K562 (cell line): ENCODE results near the gene WSCD1. TPM values are rescaled to one million over a fixed set of nuclear protein-coding genes. Genes with fewer than 3 reads are reported as not detected.

ENCODE experiments used
- ATAC-seq: fragments of 200-7000 bp; cut with Tn5 transposase; 3 replicates; pipeline ENCODE4 v1.9.1; 2020; ENCODE audit warnings: moderate library complexity
- BruUV-seq: library from RNA; stranded (reverse); fragments of 400-500 nt; replicated peaks from 2 replicates; lab custom pipeline; 2021; lab: Mats Ljungman, UMichigan
- CTCF ChIA-PET: fragments of 300-600 bp; formaldehyde crosslinking; extraction: SDS; loops from one replicate; lab custom pipeline; 2021; ENCODE audit warnings: low intra/inter-chr PET ratio; lab: Yijun Ruan, JAX
- POLR2A ChIA-PET: fragments of 300-600, 350-650 bp; sonication (Branson Sonifier 250); formaldehyde crosslinking; extraction: SDS; loops from one replicate; lab custom pipeline; 2021; ENCODE audit warnings: antibody characterized with exemption, inconsistent platforms; lab: Yijun Ruan, JAX
- DNase-seq, 4 experiments: peaks; one replicate each; pipeline versions ENCODE4 v3.0.0 to v3.0.0-alpha.2; 2011 to 2018; ENCODE audit warnings: low spot score in 3 of 4, mixed read lengths in 3 of 4; ENCODE audit errors: extremely low read depth in 1 of 4
- FAIRE-seq: peaks from 2 replicates; lab custom pipeline; 2011; peaks lifted over from hg19 to GRCh38; lab: Jason Lieb, UNC
- H2AFZ ChIP-seq: 2 replicates; pipeline ENCODE4 v1.6.0; 2011; ENCODE audit warnings: low read depth, low read length, control low read depth, inconsistent platforms
- H3K27ac ChIP-seq: fragments of 200-600 bp; 3 replicates; pipeline ENCODE4 v1.8.0; 2011; ENCODE audit warnings: low read depth, mild to moderate bottlenecking, control low read depth, inconsistent platforms, low read length, moderate library complexity, mixed read lengths; ENCODE audit errors: extremely low read depth
- H3K27me3 ChIP-seq, 2 experiments: fragments of 300-600 bp in 1 of 2; 2 replicates in 1 of 2; 3 replicates in 1 of 2; pipeline versions ENCODE4 v1.6.0 to v1.8.0; 2011; ENCODE audit warnings: inconsistent platforms in 2 of 2, low read length in 2 of 2, mild to moderate bottlenecking in 1 of 2, mixed read lengths in 1 of 2, moderate library complexity in 1 of 2; ENCODE audit not compliant: control insufficient read depth in 2 of 2, insufficient read depth in 2 of 2
- H3K36me3 ChIP-seq: fragments of 300-600 bp; 3 replicates; pipeline ENCODE4 v1.8.0; 2011; ENCODE audit warnings: mild to moderate bottlenecking, low read length, inconsistent platforms; ENCODE audit not compliant: control insufficient read depth, insufficient read depth
- H3K4me1 ChIP-seq, 2 experiments: fragments of 200-600 bp in 1 of 2; replicated peaks in 1 of 2; 2 replicates in 1 of 2; 3 replicates in 1 of 2; pipeline versions ENCODE4 v1.5.1 to v1.8.0; 2011; ENCODE audit warnings: inconsistent platforms in 2 of 2, low read length in 2 of 2, mild to moderate bottlenecking in 1 of 2, mixed read lengths in 1 of 2, moderate library complexity in 1 of 2; ENCODE audit not compliant: control insufficient read depth in 2 of 2, insufficient read depth in 2 of 2
- H3K4me2 ChIP-seq: 2 replicates; pipeline ENCODE4 v1.6.1; 2011; ENCODE audit warnings: low read length, control low read depth, inconsistent platforms, mixed read lengths; ENCODE audit not compliant: insufficient read depth
- H3K4me3 ChIP-seq: fragments of 200-600 bp; sonication (generic), shearing (Covaris generic); 2 replicates; pipeline ENCODE4 v1.5.1; 2016; ENCODE audit warnings: control low read depth, inconsistent platforms
- H3K79me2 ChIP-seq: fragments of 200-600 bp; 3 replicates; pipeline ENCODE4 v1.8.0; 2011; ENCODE audit warnings: low read length, inconsistent platforms; ENCODE audit not compliant: control insufficient read depth, insufficient read depth
- H3K9ac ChIP-seq, 2 experiments: 2 replicates each; pipeline versions ENCODE4 v1.6.0 to v1.6.1; 2011; ENCODE audit warnings: low read depth in 2 of 2, low read length in 2 of 2, control low read depth in 1 of 2, inconsistent platforms in 1 of 2, mild to moderate bottlenecking in 1 of 2, mixed read lengths in 1 of 2; ENCODE audit not compliant: insufficient read depth in 1 of 2
- H3K9me1 ChIP-seq: one replicate; pipeline ENCODE4 v1.6.0; 2011; ENCODE audit warnings: inconsistent platforms, mild to moderate bottlenecking, low read length, moderate library complexity; ENCODE audit not compliant: control insufficient read depth, insufficient read depth
- H3K9me3 ChIP-seq: replicated peaks from 2 replicates; pipeline ENCODE4 v1.5.1; 2011; ENCODE audit warnings: low read depth, low read length, inconsistent platforms; ENCODE audit not compliant: control insufficient read depth, insufficient read depth
- H4K20me1 ChIP-seq: replicated peaks from 2 replicates; pipeline ENCODE4 v1.6.1; 2011; ENCODE audit warnings: low read length, inconsistent platforms, mixed read lengths; ENCODE audit not compliant: control insufficient read depth, insufficient read depth
- ARHGAP35 ChIP-seq: fragments of 450-650 bp; IDR thresholded peaks from 2 replicates; pipeline ENCODE4 v1.6.1; 2018; ENCODE audit not compliant: partially characterized antibody
- BCL6 ChIP-seq: fragments of 250-450 bp; sonication (Bioruptor Pico); IDR thresholded peaks from 2 replicates; pipeline ENCODE4 v1.4.0; 2020
- BHLHE40 ChIP-seq: IDR thresholded peaks from 2 replicates; pipeline ENCODE4 v1.6.1; 2011; ENCODE audit warnings: low read length, improper control_type of control experiment
- CCAR2 ChIP-seq: fragments of 200-400 bp; formaldehyde crosslinking; IDR thresholded peaks from 2 replicates; pipeline ENCODE4 v1.6.1; 2017; ENCODE audit warnings: mild to moderate bottlenecking, low read depth, low read length
- CCNT2 ChIP-seq: IDR thresholded peaks from 2 replicates; pipeline ENCODE4 v1.6.1; 2011; ENCODE audit warnings: borderline replicate concordance, low read depth, mild to moderate bottlenecking, moderate library complexity, mixed read lengths, low read length; ENCODE audit not compliant: insufficient read length; ENCODE audit errors: extremely low read depth
- GATAD2A ChIP-seq: fragments of 450-650 bp; IDR thresholded peaks from 2 replicates; pipeline ENCODE4 v1.6.1; 2017
- KAT7 ChIP-seq: sonication (generic); formaldehyde crosslinking; IDR thresholded peaks from 2 replicates; pipeline ENCODE4 v1.8.0; 2022; ENCODE audit warnings: missing genetic modification reagents, mild to moderate bottlenecking, borderline replicate concordance
- KHSRP ChIP-seq: fragments of 450-650 bp; IDR thresholded peaks from 2 replicates; pipeline ENCODE4 v1.6.1; 2017
- POLR2G ChIP-seq: fragments of 200-400 bp; formaldehyde crosslinking; IDR thresholded peaks from 2 replicates; pipeline ENCODE4 v1.6.1; 2017; ENCODE audit warnings: low read depth, mild to moderate bottlenecking, antibody characterized with exemption, low read length, moderate library complexity
- POLR2H ChIP-seq: IDR thresholded peaks from 2 replicates; pipeline ENCODE4 v1.6.1; 2016; ENCODE audit warnings: missing genetic modification characterization, low read depth, mild to moderate bottlenecking, control low read depth, missing compliant biosample characterization, moderate library complexity
- POLR3A ChIP-seq: IDR thresholded peaks from 2 replicates; pipeline ENCODE4 v1.6.1; 2011; ENCODE audit warnings: borderline replicate concordance, mild to moderate bottlenecking, moderate library complexity; ENCODE audit not compliant: insufficient read length, insufficient read depth; ENCODE audit errors: extremely low read depth
- SIX5 ChIP-seq, 2 experiments: IDR thresholded peaks; 2 replicates each; pipeline ENCODE4 v1.6.1; 2011; ENCODE audit warnings: low read length in 2 of 2, borderline replicate concordance in 1 of 2, low read depth in 1 of 2, mild to moderate bottlenecking in 1 of 2, moderate library complexity in 1 of 2; ENCODE audit not compliant: insufficient read depth in 1 of 2
- TAF9B ChIP-seq: fragments of 450-650 bp; IDR thresholded peaks from 2 replicates; pipeline ENCODE4 v1.6.1; 2018; ENCODE audit warnings: mild to moderate bottlenecking; ENCODE audit not compliant: partially characterized antibody
- THRAP3 ChIP-seq: fragments of 450-650 bp; IDR thresholded peaks from 2 replicates; pipeline ENCODE4 v1.6.1; 2016; ENCODE audit warnings: mild to moderate bottlenecking, inconsistent platforms, borderline replicate concordance
- ZNF143 ChIP-seq: sonication (generic); formaldehyde crosslinking; IDR thresholded peaks from 2 replicates; pipeline ENCODE4 v1.9.0; 2022; ENCODE audit warnings: mild to moderate bottlenecking, missing genetic modification reagents
- ZNF253 ChIP-seq: fragments of 250-450 bp; sonication (Bioruptor Pico); conservative IDR thresholded peaks from 2 replicates; pipeline ENCODE4 v1.6.1; 2021; ENCODE audit warnings: mild to moderate bottlenecking
- ZNF717 ChIP-seq: fragments of 250-450 bp; sonication (Bioruptor Pico); IDR thresholded peaks from 2 replicates; pipeline ENCODE4 v1.5.0; 2021
- ZZZ3 ChIP-seq: fragments of 450-650 bp; IDR thresholded peaks from 2 replicates; pipeline ENCODE4 v1.6.1; 2016; ENCODE audit warnings: antibody characterized with exemption, mild to moderate bottlenecking, moderate library complexity
- WGBS: fragments of 100-300 bp; shearing (Covaris generic); methylation state at CpG from one replicate; pipeline ENCODE4 v1.1.6; 2016; ENCODE audit warnings: low coverage, mixed read lengths; ENCODE audit not compliant: insufficient coverage; ENCODE audit errors: missing lambda C conversion rate; 5-methylcytosine and 5-hydroxymethylcytosine counted together
- in situ Hi-C: fragments of 300-500 bp; cut with MboI; formaldehyde crosslinking; loops from 4 replicates; pipeline ENCODE4 v1.15.0; 2018; ENCODE audit warnings: inconsistent platforms, mixed read lengths
- intact Hi-C: fragments of 100-400 bp; cut with micrococcal nuclease; formaldehyde crosslinking; loops from 2 replicates; pipeline ENCODE4 v1.14.2; 2022
- polyA plus RNA-seq, 8 experiments: library from polyadenylated mRNA; depleted of rRNA in 4 of 8; stranded (reverse) in 5 of 8; unstranded in 3 of 8; fragments of >200 nt; fragmentation: Nextera tagmentation in 2 of 8; fragmentation: Illumina TruSeq in 1 of 8; extraction: Ambion mirVana in 2 of 8; extraction: Trizol in 1 of 8; gene quantifications; 2 replicates each; pipeline versions ENCODE4 v1.2.1 to v1.2.3, GENCODE V29; 2011 to 2014; ENCODE audit warnings: inconsistent platforms in 1 of 8, missing spikeins in 1 of 8
- total RNA-seq, 7 experiments: library from RNA; depleted of rRNA in 6 of 7; stranded (reverse); fragments of >200 nt in 6 of 7; fragmentation: Illumina TruSeq in 2 of 7; extraction: Trizol in 2 of 7; gene quantifications; 2 replicates each; pipeline versions ENCODE4 v1.2.1 to v1.2.3, GENCODE V29; 2011 to 2021; ENCODE audit warnings: low replicate concordance in 1 of 7
- TF ChIP-seq, protein P1 (sequence below), 2 experiments: IDR thresholded peaks; 2 replicates each; pipeline ENCODE4 v1.6.1; 2011; ENCODE audit warnings: borderline replicate concordance in 1 of 2, control low read depth in 1 of 2, low read depth in 1 of 2, low read length in 1 of 2, mild to moderate bottlenecking in 1 of 2, mixed read lengths in 1 of 2, moderate library complexity in 1 of 2; ENCODE audit not compliant: insufficient read depth in 1 of 2, insufficient read length in 1 of 2, poor library complexity in 1 of 2, severe bottlenecking in 1 of 2; ENCODE audit errors: extremely low read depth in 1 of 2
- TF ChIP-seq, protein P2 (sequence below): fragments of 200-800 bp; sonication (Bioruptor generic); IDR thresholded peaks from 2 replicates; pipeline ENCODE4 v1.6.1; 2017; ENCODE audit warnings: missing genetic modification characterization, missing compliant biosample characterization

WSCD1 gene
- total and polyA plus RNA-seq, 9 of the 15 experiments (the other 6 are each of a cell fraction or from before 2014, with no cell fraction given) = not detected

DNA sequence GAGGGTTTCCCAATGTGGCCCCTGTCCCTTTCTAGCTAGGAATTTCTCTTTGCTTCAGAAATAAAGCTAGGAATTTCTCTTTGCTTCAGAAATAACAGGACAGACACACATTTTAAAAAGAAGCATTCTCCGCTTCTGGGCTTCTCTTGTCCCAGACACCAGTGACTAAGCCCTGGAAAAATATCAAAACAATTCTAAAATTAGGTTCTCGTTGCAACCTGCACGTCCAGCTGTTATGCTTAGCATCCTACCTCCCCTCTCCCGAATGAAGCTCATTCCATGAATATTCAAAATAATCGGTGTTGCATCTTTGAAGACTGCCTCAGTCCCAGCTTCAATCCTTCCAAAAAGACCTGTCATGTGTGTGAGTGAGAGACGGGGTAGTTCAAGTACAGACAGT, 45.6 kb upstream of the WSCD1 start (continued):
- TF ChIP-seq, protein P1, sequence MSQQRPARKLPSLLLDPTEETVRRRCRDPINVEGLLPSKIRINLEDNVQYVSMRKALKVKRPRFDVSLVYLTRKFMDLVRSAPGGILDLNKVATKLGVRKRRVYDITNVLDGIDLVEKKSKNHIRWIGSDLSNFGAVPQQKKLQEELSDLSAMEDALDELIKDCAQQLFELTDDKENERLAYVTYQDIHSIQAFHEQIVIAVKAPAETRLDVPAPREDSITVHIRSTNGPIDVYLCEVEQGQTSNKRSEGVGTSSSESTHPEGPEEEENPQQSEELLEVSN (IDR thresholded peaks at IDR 0.05; ENCODE audit: borderline replicate concordance in 1 of 2, extremely low read depth in 1 of 2, insufficient read depth in 1 of 2, insufficient read length in 1 of 2, low read depth in 1 of 2, low read length in 1 of 2, poor library complexity in 1 of 2, severe bottlenecking in 1 of 2) = no peak
- TF ChIP-seq, protein P2, sequence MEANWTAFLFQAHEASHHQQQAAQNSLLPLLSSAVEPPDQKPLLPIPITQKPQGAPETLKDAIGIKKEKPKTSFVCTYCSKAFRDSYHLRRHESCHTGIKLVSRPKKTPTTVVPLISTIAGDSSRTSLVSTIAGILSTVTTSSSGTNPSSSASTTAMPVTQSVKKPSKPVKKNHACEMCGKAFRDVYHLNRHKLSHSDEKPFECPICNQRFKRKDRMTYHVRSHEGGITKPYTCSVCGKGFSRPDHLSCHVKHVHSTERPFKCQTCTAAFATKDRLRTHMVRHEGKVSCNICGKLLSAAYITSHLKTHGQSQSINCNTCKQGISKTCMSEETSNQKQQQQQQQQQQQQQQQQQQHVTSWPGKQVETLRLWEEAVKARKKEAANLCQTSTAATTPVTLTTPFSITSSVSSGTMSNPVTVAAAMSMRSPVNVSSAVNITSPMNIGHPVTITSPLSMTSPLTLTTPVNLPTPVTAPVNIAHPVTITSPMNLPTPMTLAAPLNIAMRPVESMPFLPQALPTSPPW (CRISPR knock-in tag) = no peak
- TF ChIP-seq CCAR2 = no peak
- TF ChIP-seq POLR2H (tag) = no peak
- no peak for TF ChIP-seq POLR3A
- TF ChIP-seq TAF9B = no peak

DNA sequence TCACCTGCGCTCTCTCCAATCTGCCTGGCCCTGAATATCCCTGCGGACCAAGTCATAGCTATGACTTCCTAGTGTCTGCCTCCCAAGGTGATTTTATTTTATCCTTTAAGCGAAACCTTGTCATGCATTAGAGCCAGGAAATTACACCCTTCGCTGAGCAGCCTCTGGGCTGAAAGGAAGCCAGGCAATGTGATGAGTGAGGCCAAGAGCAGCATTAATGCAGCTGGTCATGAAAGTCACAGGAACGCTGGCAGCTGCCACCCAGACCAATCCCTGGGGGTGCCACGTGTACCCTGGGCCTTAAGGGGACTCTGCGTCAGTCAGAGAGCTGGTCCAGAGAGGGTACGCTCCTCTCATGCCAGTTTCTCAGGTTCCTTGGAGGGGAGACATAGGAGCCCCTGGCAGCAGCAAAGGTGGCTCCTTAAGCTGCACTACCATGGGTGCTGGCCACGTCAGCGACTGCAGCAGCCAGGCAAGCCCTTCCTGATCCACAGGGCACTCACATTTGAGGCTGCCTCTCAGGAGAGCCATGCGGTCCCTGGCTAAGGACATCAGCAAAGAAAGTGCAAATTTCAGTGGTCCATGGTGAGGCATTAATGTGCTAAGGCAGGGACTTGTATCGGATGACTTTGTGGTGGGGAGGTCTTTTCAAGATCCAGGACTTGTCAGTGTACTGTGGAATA, 42.7 kb upstream of the WSCD1 start:
- Histone ChIP-seq H3K9me3 (no peaks in the 10 kb centered on the region), H3K27ac (no peak overlapping the region), H3K4me1 (no peaks in the 10 kb centered on the region), H3K4me3 (no peak overlapping the region), H4K20me1 (no peaks in the 10 kb centered on the region), H3K79me2 (no peaks in the 10 kb centered on the region), H2AFZ (no peak overlapping the region), H3K27me3 (no peaks in the 10 kb centered on the region; a peak in 1 of 5 replicates), H3K9ac (no peak overlapping the region), H3K9me1 (no peaks in the 10 kb centered on the region), H3K4me2 (no peak overlapping the region), H3K36me3 (no peaks in the 10 kb centered on the region)
- POLR2A ChIA-PET = interaction anchor here (0.6 kb wide), 1 partner anchor 321 kb away, joined by 3 read pairs; no protein-coding TSS in a partner anchor
- no peak for FAIRE-seq
- 0% methylated on average over 9 of the region's 12 CpGs for WGBS
- intact Hi-C loops = no loop called here
- BruUV-seq = no TSS peak
- no peak for TF ChIP-seq ZNF143 (CRISPR knock-in tag)
- no peak for TF ChIP-seq KAT7
- TF ChIP-seq GATAD2A = no peak
- no peak for TF ChIP-seq ARHGAP35
- TF ChIP-seq ZNF717 (CRISPR knock-in tag) = no peak
- no peak for TF ChIP-seq BHLHE40
- no peak for TF ChIP-seq KHSRP
- TF ChIP-seq ZZZ3 = no peak
- no peak for TF ChIP-seq POLR2G
- no peak for TF ChIP-seq ZNF253
- no peak for TF ChIP-seq BCL6 (CRISPR knock-in tag)
- no peak for TF ChIP-seq THRAP3
- TF ChIP-seq CCNT2 = no peak
- TF ChIP-seq SIX5 (IDR thresholded peaks at IDR 0.05; ENCODE audit: borderline replicate concordance in 1 of 2, insufficient read depth in 1 of 2, low read depth in 1 of 2, low read length in 2 of 2) = no peak
- in situ Hi-C loops = no loop called here
- ATAC-seq = no peak
- CTCF ChIA-PET = no interaction called here
- no peak for DNase-seq
